ENCODE data around the gene RTN1. TPM values are rescaled to one million over a fixed set of nuclear protein-coding genes. Genes with fewer than 3 reads are reported as not detected.

Gene RTN1
- total and polyA plus RNA-seq, 8 donors = 0.61 to 10.6 (median 2.4) TPM; not detected in 2

DNA sequence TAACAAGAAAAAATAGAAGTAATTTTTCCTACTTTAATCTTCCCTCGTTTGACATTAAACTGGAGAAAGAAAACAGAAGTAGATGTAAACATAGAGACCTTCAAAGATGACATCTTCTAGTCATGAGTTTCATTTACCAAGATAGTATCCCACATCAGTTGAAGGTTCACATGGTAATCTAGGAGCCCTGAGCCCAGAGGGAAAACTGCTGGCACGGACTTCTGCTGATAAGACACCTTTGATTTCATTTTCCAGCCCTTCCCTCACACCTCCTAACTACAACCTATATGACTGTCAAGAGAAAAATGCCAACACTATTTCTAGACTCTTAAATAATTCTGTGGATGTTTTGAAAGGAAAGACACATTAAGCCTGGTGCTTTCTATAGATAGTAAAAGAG lies 247.9 kb downstream of the RTN1 start:
- Histone ChIP-seq H3K27me3 (no peaks in the 10 kb centered on the region), H3K4me3 (no peak overlapping the region), H3K4me1 (no peaks in the 10 kb centered on the region), H3K36me3 (no peaks in the 10 kb centered on the region), H3K9me3 (no peaks in the 10 kb centered on the region), H3K27ac (no peak overlapping the region)
- intact Hi-C loops (cut with DNase I; ENCODE audit: low total_unique reads) = no loop called here
- DNase-seq = no peak
- 11 to 24% (median 16%) methylated on average over 2 of the region's 2 CpGs for WGBS, 5 donors
- TF ChIP-seq POLR2AphosphoS5 (IDR thresholded peaks at IDR 0.05) = no peak
- no peak for TF ChIP-seq POLR2A (IDR thresholded peaks at IDR 0.05)
- TF ChIP-seq CTCF (IDR thresholded peaks at IDR 0.05) = no peak
- no peak for TF ChIP-seq EP300 (IDR thresholded peaks at IDR 0.05)

- Histone ChIP-seq H3K9me3 (no peaks in the 10 kb centered on the region), H3K27me3 (no peaks in the 10 kb centered on the region), H3K4me3 (no peak overlapping the region), H3K27ac (no peak overlapping the region), H3K36me3 (no peaks in the 10 kb centered on the region), H3K4me1 (no peaks in the 10 kb centered on the region)
- DNase-seq = no peak
- intact Hi-C loops (cut with DNase I; ENCODE audit: low total_unique reads) = no loop called here
- no peak for TF ChIP-seq POLR2AphosphoS5 (IDR thresholded peaks at IDR 0.05)
- no peak for TF ChIP-seq EP300 (IDR thresholded peaks at IDR 0.05)
- no peak for TF ChIP-seq POLR2A (IDR thresholded peaks at IDR 0.05)
- 63 to 79% (median 71%) methylated on average over 2 of the region's 2 CpGs for WGBS, 5 donors
These were observed 251.5 kb downstream of the RTN1 start for GRCh38 chr14:59619061-59619460.

GRCh38 chr14:59601056-59601455 lies 269.5 kb downstream of the RTN1 start:
- Histone ChIP-seq H3K4me3 (no peak overlapping the region), H3K4me1 (no peaks in the 10 kb centered on the region), H3K27me3 (no peaks in the 10 kb centered on the region), H3K36me3 (no peaks in the 10 kb centered on the region), H3K27ac (no peak overlapping the region), H3K9me3 (no peaks in the 10 kb centered on the region)
- no peak for DNase-seq
- WGBS, 5 donors = 28 to 39% (median 37%) methylated on average over 3 of the region's 3 CpGs
- intact Hi-C loops (cut with DNase I; ENCODE audit: low total_unique reads) = no loop called here
- TF ChIP-seq POLR2A (IDR thresholded peaks at IDR 0.05) (no peak), POLR2AphosphoS5 (IDR thresholded peaks at IDR 0.05) (no peak), EP300 (IDR thresholded peaks at IDR 0.05) (no peak), CTCF (IDR thresholded peaks at IDR 0.05) (no peak)

- no peak overlapping the region for H3K27ac ChIP-seq
- intact Hi-C loops (cut with DNase I; ENCODE audit: low total_unique reads) = no loop called here
These were observed 270.2 kb downstream of the RTN1 start for GRCh38 chr14:59600211-59600945.

More at GRCh38 chr14:59600211-59600945, 270.2 kb downstream of the RTN1 start:
- Histone ChIP-seq H3K4me1 (no peaks in the 10 kb centered on the region), H3K9me3 (no peaks in the 10 kb centered on the region), H3K4me3 (no peak overlapping the region), H3K36me3 (no peaks in the 10 kb centered on the region), H3K27me3 (no peaks in the 10 kb centered on the region)
- 93 to 100% (median 95%) methylated on average over 2 of the region's 2 CpGs for WGBS, 5 donors
- no peak for DNase-seq
- TF ChIP-seq CTCF (IDR thresholded peaks at IDR 0.05) (no peak), POLR2AphosphoS5 (IDR thresholded peaks at IDR 0.05) (no peak), EP300 (IDR thresholded peaks at IDR 0.05) (no peak), POLR2A (IDR thresholded peaks at IDR 0.05) (no peak)
